WTC11 (cell line): ENCODE data around the gene OSBP2. TPM values are rescaled to one million over a fixed set of nuclear protein-coding genes. Genes with fewer than 3 reads are reported as not detected.

Experiments
- ATAC-seq: fragments of 200-7000 bp; cut with Tn5 transposase; 2 replicates; pipeline ENCODE4 v1.10.0; 2021; ENCODE audit warnings: mild to moderate bottlenecking, moderate library complexity
- CTCF ChIA-PET: fragments of 300-600 bp; sonication (Branson Sonifier 250); formaldehyde crosslinking; loops from one replicate; lab custom pipeline; 2021; ENCODE audit warnings: antibody characterized with exemption; lab: Charles Lee
- POLR2A ChIA-PET: fragments of 350-600 bp; sonication (Branson Sonifier 250); formaldehyde crosslinking; loops from one replicate; lab custom pipeline; 2021; ENCODE audit warnings: antibody characterized with exemption; lab: Charles Lee
- DNase-seq: peaks from one replicate; pipeline ENCODE4 v3.0.0; 2021; ENCODE audit warnings: low spot score
- H3K27ac Mint-ChIP-seq: 2 replicates; pipeline ENCODE4 v1.8.0; 2021; ENCODE audit warnings: mixed read lengths
- H3K27me3 Mint-ChIP-seq: 2 replicates; pipeline ENCODE4 v1.8.0; 2021; ENCODE audit warnings: low read depth, mild to moderate bottlenecking, moderate library complexity, mixed read lengths
- H3K36me3 Mint-ChIP-seq: 2 replicates; pipeline ENCODE4 v1.8.0; 2021; ENCODE audit warnings: mixed read lengths
- H3K4me1 Mint-ChIP-seq: 2 replicates; pipeline ENCODE4 v1.8.0; 2022; ENCODE audit warnings: mixed read lengths
- H3K4me3 Mint-ChIP-seq: 2 replicates; pipeline ENCODE4 v1.8.0; 2021; ENCODE audit warnings: mild to moderate bottlenecking, moderate library complexity, mixed read lengths
- H3K9me3 Mint-ChIP-seq: 2 replicates; pipeline ENCODE4 v1.8.0; 2021; ENCODE audit warnings: mixed read lengths
- ARID4B ChIP-seq: sonication (generic); formaldehyde crosslinking; IDR thresholded peaks from 2 replicates; pipeline ENCODE4 v1.8.0; 2023; ENCODE audit warnings: missing genetic modification reagents, mild to moderate bottlenecking, borderline replicate concordance
- FOXJ3 ChIP-seq: sonication (generic); formaldehyde crosslinking; IDR thresholded peaks from 2 replicates; pipeline ENCODE4 v1.9.0; 2021; ENCODE audit warnings: missing genetic modification reagents, mild to moderate bottlenecking, borderline replicate concordance
- MYBL2 ChIP-seq: sonication (generic); formaldehyde crosslinking; IDR thresholded peaks from 2 replicates; pipeline ENCODE4 v1.8.1; 2023; ENCODE audit warnings: mild to moderate bottlenecking, moderate library complexity, missing genetic modification reagents
- NR2C2 ChIP-seq: sonication (generic); formaldehyde crosslinking; IDR thresholded peaks from 2 replicates; pipeline ENCODE4 v1.8.0; 2022; ENCODE audit warnings: mild to moderate bottlenecking, missing genetic modification reagents
- NR3C1 ChIP-seq: sonication (generic); formaldehyde crosslinking; conservative IDR thresholded peaks from 2 replicates; pipeline ENCODE4 v1.8.1; 2023; ENCODE audit warnings: low read depth, mild to moderate bottlenecking, missing genetic modification reagents
- SMAD4 ChIP-seq: sonication (generic); formaldehyde crosslinking; IDR thresholded peaks from 2 replicates; pipeline ENCODE4 v1.8.0; 2022; ENCODE audit warnings: mild to moderate bottlenecking, missing genetic modification reagents
- TP53 ChIP-seq: sonication (generic); formaldehyde crosslinking; IDR thresholded peaks from 2 replicates; pipeline ENCODE4 v1.8.1; 2023; ENCODE audit warnings: mild to moderate bottlenecking, missing genetic modification reagents
- ZBTB43 ChIP-seq: sonication (generic); formaldehyde crosslinking; IDR thresholded peaks from 2 replicates; pipeline ENCODE4 v1.8.1; 2023; ENCODE audit warnings: mild to moderate bottlenecking, missing genetic modification reagents
- ZNF219 ChIP-seq: sonication (generic); formaldehyde crosslinking; IDR thresholded peaks from 2 replicates; pipeline ENCODE4 v1.8.0; 2023; ENCODE audit warnings: missing genetic modification reagents, mild to moderate bottlenecking, borderline replicate concordance
- ZNF396 ChIP-seq: fragments of 250-450 bp; sonication (Bioruptor Pico); IDR thresholded peaks from 2 replicates; pipeline ENCODE4 v1.8.0; 2021; ENCODE audit warnings: mild to moderate bottlenecking, moderate library complexity, borderline replicate concordance
- ZNF423 ChIP-seq: fragments of 250-450 bp; sonication (Bioruptor Pico); IDR thresholded peaks from 2 replicates; pipeline ENCODE4 v2.1.2; 2022; ENCODE audit warnings: mild to moderate bottlenecking, moderate library complexity
- total RNA-seq: library from RNA; stranded (reverse); gene quantifications from 3 replicates; pipeline ENCODE4 v1.2.3, GENCODE V29; 2021
- TF ChIP-seq, protein P1 (sequence below): fragments of 250-450 bp; sonication (Bioruptor Pico); IDR thresholded peaks from 2 replicates; pipeline ENCODE4 v2.1.2; 2022; ENCODE audit warnings: mild to moderate bottlenecking, moderate library complexity
- TF ChIP-seq, protein P2 (sequence below): fragments of 250-450 bp; sonication (Bioruptor Pico); IDR thresholded peaks from 2 replicates; pipeline ENCODE4 v1.9.0; 2021; ENCODE audit warnings: mild to moderate bottlenecking, borderline replicate concordance
- TF ChIP-seq, protein P3 (sequence below): sonication (generic); formaldehyde crosslinking; IDR thresholded peaks from 2 replicates; pipeline ENCODE4 v1.8.1; 2023; ENCODE audit warnings: mild to moderate bottlenecking, missing genetic modification reagents

Gene OSBP2
- total RNA-seq, 1 experiment from 2014 or later: 4.1 TPM

DNA sequence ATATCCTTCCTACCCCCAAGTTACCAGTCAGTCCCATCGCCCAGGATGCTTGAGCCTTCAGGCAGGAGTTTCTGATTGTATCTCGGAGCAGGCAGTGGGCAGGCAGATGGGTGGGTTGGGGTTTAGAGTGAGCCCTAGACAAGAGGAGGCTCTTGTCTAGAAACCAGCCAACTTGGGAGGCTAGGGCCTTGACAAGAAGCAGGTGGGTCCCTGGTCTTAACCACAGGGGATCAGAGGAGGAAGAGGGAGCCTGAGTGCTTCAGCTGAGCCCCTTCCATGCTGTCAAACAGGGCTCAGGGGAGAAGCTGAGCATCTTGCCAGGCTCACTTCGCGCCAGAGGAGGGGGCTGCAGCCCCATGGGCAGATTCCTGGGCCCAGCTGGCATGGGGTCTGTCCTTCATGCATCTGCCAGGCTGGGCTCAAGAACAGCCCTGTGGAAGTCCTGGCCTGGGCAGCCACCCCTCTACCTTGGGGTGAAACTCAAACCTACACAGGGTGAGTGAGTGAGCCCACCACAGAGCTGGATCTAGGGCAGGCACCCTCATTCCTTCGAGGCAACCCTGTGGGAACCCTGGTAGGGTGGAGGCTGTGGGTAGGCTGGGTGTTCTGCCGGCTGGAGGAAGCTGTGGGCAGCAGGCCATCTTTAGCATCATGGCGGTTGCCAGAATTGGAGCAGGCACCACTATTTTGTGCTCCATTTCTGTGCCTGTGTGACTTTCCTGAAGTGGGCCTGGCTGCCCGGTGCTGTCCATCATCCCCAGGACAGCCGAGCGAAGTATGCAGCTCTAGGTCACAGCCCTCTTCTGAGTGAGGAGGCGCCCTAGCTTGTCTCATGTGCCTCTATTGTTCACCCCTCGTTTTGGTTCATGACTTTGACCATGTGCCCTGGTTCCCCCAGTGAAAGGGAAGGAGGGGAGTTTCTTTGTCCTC lies 165.8 kb downstream of the OSBP2 start:
- ATAC-seq: no peak
- no peak for DNase-seq
- Mint-ChIP-seq H3K36me3 (no peaks in the 10 kb centered on the region), H3K4me1 (peaks cover 3% of the 10 kb centered on the region; the same call in 1 of the 2 replicates), H3K27me3 (no peaks in the 10 kb centered on the region)
- TF ChIP-seq MYBL2: no peak
- TF ChIP-seq ZNF423: no peak
- no peak for TF ChIP-seq ZNF219 (CRISPR knock-in tag)
- TF ChIP-seq ZNF396 (CRISPR knock-in tag): no peak
- TF ChIP-seq NR3C1 (CRISPR knock-in tag): no peak
- TF ChIP-seq, protein P1, sequence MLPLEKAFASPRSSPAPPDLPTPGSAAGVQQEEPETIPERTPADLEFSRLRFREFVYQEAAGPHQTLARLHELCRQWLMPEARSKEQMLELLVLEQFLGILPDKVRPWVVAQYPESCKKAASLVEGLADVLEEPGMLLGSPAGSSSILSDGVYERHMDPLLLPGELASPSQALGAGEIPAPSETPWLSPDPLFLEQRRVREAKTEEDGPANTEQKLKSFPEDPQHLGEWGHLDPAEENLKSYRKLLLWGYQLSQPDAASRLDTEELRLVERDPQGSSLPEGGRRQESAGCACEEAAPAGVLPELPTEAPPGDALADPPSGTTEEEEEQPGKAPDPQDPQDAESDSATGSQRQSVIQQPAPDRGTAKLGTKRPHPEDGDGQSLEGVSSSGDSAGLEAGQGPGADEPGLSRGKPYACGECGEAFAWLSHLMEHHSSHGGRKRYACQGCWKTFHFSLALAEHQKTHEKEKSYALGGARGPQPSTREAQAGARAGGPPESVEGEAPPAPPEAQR: no peak
- TF ChIP-seq, all 79 proteins: peak for 0
- Mint-ChIP-seq H3K9me3 (no peaks in the 10 kb centered on the region), H3K4me3 (no peak overlapping the region), H3K27ac (no peak overlapping the region)
- ChIA-PET POLR2A (no interaction called here), CTCF (interaction anchor here (1.0 to 1.7 kb wide), 2 partner anchors 30 to 56 kb away, joined by 3 to 6 read pairs; no protein-coding TSS in a partner anchor)

DNA sequence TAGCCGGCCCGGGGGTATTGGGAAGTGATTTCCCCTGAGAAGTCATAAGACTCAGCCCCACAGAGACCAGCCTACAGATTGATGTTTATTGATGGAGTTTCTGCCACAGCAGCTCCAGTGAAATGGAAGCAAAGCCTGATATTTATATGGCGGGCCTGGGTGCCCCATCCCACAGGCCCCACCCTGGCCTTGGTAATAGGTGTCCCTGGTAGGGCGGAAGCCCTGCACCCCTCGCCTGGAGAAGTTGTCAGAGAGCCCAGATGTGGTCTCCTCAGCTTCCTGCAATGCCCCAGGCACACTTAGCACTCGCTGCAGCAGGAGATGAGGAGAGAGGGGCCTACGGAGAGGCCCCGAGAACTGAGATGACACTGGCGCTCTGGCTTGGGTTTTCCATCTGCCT lies 166.5 kb downstream of the OSBP2 start:
- Mint-ChIP-seq H3K4me1 (peaks cover 3% of the 10 kb centered on the region; the same call in 1 of the 2 replicates), H3K4me3 (no peak overlapping the region), H3K36me3 (no peaks in the 10 kb centered on the region), H3K9me3 (no peaks in the 10 kb centered on the region), H3K27ac (no peak overlapping the region), H3K27me3 (no peaks in the 10 kb centered on the region)
- CTCF ChIA-PET: interaction anchor here (1.7 kb wide), 1 partner anchor 29 kb away, joined by 6 read pairs; no protein-coding TSS in a partner anchor
- DNase-seq: no peak
- TF ChIP-seq, protein P2, sequence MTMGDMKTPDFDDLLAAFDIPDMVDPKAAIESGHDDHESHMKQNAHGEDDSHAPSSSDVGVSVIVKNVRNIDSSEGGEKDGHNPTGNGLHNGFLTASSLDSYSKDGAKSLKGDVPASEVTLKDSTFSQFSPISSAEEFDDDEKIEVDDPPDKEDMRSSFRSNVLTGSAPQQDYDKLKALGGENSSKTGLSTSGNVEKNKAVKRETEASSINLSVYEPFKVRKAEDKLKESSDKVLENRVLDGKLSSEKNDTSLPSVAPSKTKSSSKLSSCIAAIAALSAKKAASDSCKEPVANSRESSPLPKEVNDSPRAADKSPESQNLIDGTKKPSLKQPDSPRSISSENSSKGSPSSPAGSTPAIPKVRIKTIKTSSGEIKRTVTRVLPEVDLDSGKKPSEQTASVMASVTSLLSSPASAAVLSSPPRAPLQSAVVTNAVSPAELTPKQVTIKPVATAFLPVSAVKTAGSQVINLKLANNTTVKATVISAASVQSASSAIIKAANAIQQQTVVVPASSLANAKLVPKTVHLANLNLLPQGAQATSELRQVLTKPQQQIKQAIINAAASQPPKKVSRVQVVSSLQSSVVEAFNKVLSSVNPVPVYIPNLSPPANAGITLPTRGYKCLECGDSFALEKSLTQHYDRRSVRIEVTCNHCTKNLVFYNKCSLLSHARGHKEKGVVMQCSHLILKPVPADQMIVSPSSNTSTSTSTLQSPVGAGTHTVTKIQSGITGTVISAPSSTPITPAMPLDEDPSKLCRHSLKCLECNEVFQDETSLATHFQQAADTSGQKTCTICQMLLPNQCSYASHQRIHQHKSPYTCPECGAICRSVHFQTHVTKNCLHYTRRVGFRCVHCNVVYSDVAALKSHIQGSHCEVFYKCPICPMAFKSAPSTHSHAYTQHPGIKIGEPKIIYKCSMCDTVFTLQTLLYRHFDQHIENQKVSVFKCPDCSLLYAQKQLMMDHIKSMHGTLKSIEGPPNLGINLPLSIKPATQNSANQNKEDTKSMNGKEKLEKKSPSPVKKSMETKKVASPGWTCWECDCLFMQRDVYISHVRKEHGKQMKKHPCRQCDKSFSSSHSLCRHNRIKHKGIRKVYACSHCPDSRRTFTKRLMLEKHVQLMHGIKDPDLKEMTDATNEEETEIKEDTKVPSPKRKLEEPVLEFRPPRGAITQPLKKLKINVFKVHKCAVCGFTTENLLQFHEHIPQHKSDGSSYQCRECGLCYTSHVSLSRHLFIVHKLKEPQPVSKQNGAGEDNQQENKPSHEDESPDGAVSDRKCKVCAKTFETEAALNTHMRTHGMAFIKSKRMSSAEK: no peak
- ATAC-seq: no peak
- POLR2A ChIA-PET: no interaction called here

DNA sequence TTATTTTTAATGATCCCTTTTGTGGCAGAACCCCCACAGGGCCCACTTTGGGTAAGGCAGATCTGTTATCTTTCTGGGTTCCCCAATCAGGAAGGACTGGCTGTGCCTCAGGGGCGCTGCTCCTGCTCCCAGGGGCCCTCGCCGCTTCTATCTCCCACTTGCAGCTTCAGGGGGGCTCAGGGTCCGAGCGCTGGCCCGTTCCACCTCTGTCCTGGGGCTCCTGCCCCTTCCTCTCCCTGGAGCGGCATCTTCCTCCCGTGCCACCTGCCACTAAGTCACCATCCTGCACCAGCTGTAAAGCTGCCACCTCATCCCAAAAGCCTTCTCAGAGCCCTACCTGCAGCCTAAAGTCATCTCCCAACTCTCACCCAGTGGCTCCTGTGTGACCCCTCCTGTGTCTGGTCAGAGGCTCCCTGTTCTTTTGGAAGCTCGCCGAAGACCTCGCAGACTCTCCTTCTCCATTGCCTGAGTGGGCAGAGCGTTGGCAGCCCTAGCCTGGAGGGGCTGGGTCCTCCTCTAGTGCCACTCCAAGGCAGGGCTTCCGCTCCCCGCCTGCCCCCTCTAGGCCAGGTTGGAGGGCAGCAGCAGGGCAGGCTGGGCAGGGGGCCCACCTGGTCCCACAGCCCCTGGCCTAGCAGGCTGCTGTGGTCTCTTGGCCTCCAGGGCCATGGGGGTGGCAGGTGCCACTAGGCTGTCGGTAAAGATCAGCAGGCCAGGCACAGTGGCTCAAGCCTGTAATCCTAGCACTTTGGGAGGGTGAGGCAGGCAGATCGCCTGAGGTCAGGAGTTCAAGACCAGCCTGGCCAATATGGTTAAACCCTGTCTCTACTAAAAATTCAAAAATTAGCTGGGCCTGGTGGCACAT lies 167.2 kb downstream of the OSBP2 start:
- Mint-ChIP-seq H3K27ac (no peak overlapping the region), H3K9me3 (no peaks in the 10 kb centered on the region), H3K4me1 (peaks cover 3% of the 10 kb centered on the region; the same call in 1 of the 2 replicates), H3K27me3 (no peaks in the 10 kb centered on the region), H3K4me3 (no peak overlapping the region), H3K36me3 (no peaks in the 10 kb centered on the region)
- ChIA-PET CTCF (interaction anchor here (1.3 to 1.7 kb wide), 2 partner anchors 28 to 227 kb away, joined by 4 to 6 read pairs; no protein-coding TSS in a partner anchor), POLR2A (no interaction called here)
- DNase-seq: no peak
- no peak for ATAC-seq
- TF ChIP-seq TP53 (CRISPR knock-in tag) (no peak), SMAD4 (CRISPR knock-in tag) (no peak), FOXJ3 (CRISPR knock-in tag) (no peak), ZBTB43 (no peak), NR2C2 (CRISPR knock-in tag) (no peak), ARID4B (no peak)
- TF ChIP-seq, protein P3, sequence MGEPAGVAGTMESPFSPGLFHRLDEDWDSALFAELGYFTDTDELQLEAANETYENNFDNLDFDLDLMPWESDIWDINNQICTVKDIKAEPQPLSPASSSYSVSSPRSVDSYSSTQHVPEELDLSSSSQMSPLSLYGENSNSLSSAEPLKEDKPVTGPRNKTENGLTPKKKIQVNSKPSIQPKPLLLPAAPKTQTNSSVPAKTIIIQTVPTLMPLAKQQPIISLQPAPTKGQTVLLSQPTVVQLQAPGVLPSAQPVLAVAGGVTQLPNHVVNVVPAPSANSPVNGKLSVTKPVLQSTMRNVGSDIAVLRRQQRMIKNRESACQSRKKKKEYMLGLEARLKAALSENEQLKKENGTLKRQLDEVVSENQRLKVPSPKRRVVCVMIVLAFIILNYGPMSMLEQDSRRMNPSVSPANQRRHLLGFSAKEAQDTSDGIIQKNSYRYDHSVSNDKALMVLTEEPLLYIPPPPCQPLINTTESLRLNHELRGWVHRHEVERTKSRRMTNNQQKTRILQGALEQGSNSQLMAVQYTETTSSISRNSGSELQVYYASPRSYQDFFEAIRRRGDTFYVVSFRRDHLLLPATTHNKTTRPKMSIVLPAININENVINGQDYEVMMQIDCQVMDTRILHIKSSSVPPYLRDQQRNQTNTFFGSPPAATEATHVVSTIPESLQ (CRISPR knock-in tag): no peak
